A549 (cell line): Measurements from ENCODE around the gene GRHL1. TPM values are rescaled to one million over a fixed set of nuclear protein-coding genes. Genes with fewer than 3 reads are reported as not detected.
A peak's percentile ranks its signal among the peaks of the same experiment; 100 is the strongest.

Experiments
- ATAC-seq, 2 experiments: fragments of 200-7000 bp in 1 of 2; fragments of >200 bp in 1 of 2; cut with Nextera tagmentation in 1 of 2; cut with Tn5 transposase in 1 of 2; 3 replicates each; pipeline versions ENCODE4 v1.8.0 to v1.9.1; 2018 to 2020; ENCODE audit warnings: mild to moderate bottlenecking in 1 of 2, moderate library complexity in 1 of 2
- CTCF ChIA-PET: fragments of 300-600 bp; sonication (Branson Sonifier 250); formaldehyde crosslinking; extraction: SDS; loops from one replicate; lab custom pipeline; 2021; ENCODE audit warnings: antibody characterized with exemption, inconsistent platforms; lab: Yijun Ruan, JAX
- POLR2A ChIA-PET: fragments of 350-600 bp; formaldehyde crosslinking; extraction: SDS; loops from one replicate; lab custom pipeline; 2021; ENCODE audit warnings: antibody characterized with exemption, inconsistent platforms; lab: Yijun Ruan, JAX
- DNase-seq, 2 experiments: peaks; one replicate each; pipeline versions ENCODE4 v3.0.0 to v3.0.0-alpha.2; 2011 to 2016; ENCODE audit warnings: low read depth in 1 of 2, low spot score in 1 of 2
- FAIRE-seq: peaks from 2 replicates; lab custom pipeline; 2011; peaks lifted over from hg19 to GRCh38; lab: Jason Lieb, UNC
- H3K27ac ChIP-seq, 2 experiments: fragments of >200 bp; sonication (Bioruptor Twin); formaldehyde crosslinking; 3 replicates each; pipeline ENCODE4 v1.5.1; 2016 to 2017
- H3K4me1 ChIP-seq: fragments of >200 bp; sonication (Bioruptor Twin); formaldehyde crosslinking; 3 replicates; pipeline ENCODE4 v1.6.1; 2016
- H3K4me2 ChIP-seq: fragments of >200 bp; sonication (Bioruptor Twin); formaldehyde crosslinking; 3 replicates; pipeline ENCODE4 v1.6.1; 2016
- H3K4me3 ChIP-seq: fragments of >200 bp; sonication (Bioruptor Twin); formaldehyde crosslinking; 3 replicates; pipeline ENCODE4 v1.5.1; 2016
- H3K9me3 ChIP-seq: fragments of >200 bp; sonication (Bioruptor Twin); formaldehyde crosslinking; 3 replicates; pipeline ENCODE4 v1.6.1; 2016
- CBX2 ChIP-seq: fragments of 200-600 bp; sonication (generic); IDR thresholded peaks from 2 replicates; pipeline ENCODE4 v1.6.1; 2016; ENCODE audit warnings: low read depth, mild to moderate bottlenecking, borderline replicate concordance
- CEBPB ChIP-seq, 2 experiments: fragments of >200 bp in 1 of 2; sonication (Bioruptor Twin) in 1 of 2; formaldehyde crosslinking in 1 of 2; IDR thresholded peaks; 2 replicates each; pipeline ENCODE4 v1.6.1; 2012 to 2016
- CHD4 ChIP-seq: fragments of 200-600 bp; sonication (generic); IDR thresholded peaks from 2 replicates; pipeline ENCODE4 v1.6.1; 2016; ENCODE audit warnings: antibody characterized with exemption, mild to moderate bottlenecking, borderline replicate concordance
- CTCF ChIP-seq: fragments of >200 bp; sonication (Bioruptor Twin); formaldehyde crosslinking; IDR thresholded peaks from 3 replicates; pipeline ENCODE4 v1.5.1; 2016
- EHF ChIP-seq: fragments of 250-450 bp; sonication (Bioruptor Pico); IDR thresholded peaks from 2 replicates; pipeline ENCODE4 v1.5.0; 2020; ENCODE audit warnings: mild to moderate bottlenecking
- ESRRA ChIP-seq: fragments of 150-350 bp; IDR thresholded peaks from 2 replicates; pipeline ENCODE4 v1.6.1; 2014; ENCODE audit warnings: mild to moderate bottlenecking, low read length, borderline replicate concordance
- FOSB ChIP-seq: fragments of 250-450 bp; sonication (Bioruptor Pico); IDR thresholded peaks from 2 replicates; pipeline ENCODE4 v1.5.0; 2020; ENCODE audit warnings: mild to moderate bottlenecking, moderate library complexity
- GATA3 ChIP-seq: IDR thresholded peaks from 2 replicates; pipeline ENCODE4 v1.6.1; 2012; ENCODE audit warnings: borderline replicate concordance
- HOXB5 ChIP-seq: fragments of 250-450 bp; sonication (Bioruptor Pico); IDR thresholded peaks from 2 replicates; pipeline ENCODE4 v1.5.0; 2020; ENCODE audit warnings: mild to moderate bottlenecking, moderate library complexity
- KDM1A ChIP-seq: fragments of 200-600 bp; sonication (generic); IDR thresholded peaks from 2 replicates; pipeline ENCODE4 v1.6.1; 2016; ENCODE audit warnings: low read depth, mild to moderate bottlenecking
- MAZ ChIP-seq: fragments of 150-350 bp; IDR thresholded peaks from 2 replicates; pipeline ENCODE4 v1.6.1; 2014; ENCODE audit warnings: antibody characterized with exemption, low read depth, low read length, borderline replicate concordance
- MYC ChIP-seq: IDR thresholded peaks from 2 replicates; pipeline ENCODE4 v1.6.1; 2012; ENCODE audit warnings: mild to moderate bottlenecking, inconsistent platforms, low read length, improper control_type of control experiment, borderline replicate concordance
- NFE2L2 ChIP-seq: fragments of 150-350 bp; conservative IDR thresholded peaks from 2 replicates; pipeline ENCODE4 v1.6.1; 2014; ENCODE audit warnings: low read length
- NPAS2 ChIP-seq: fragments of 250-450 bp; sonication (Bioruptor Pico); IDR thresholded peaks from 2 replicates; pipeline ENCODE4 v1.8.0; 2022; ENCODE audit warnings: mild to moderate bottlenecking, moderate library complexity, borderline replicate concordance
- PBX3 ChIP-seq: IDR thresholded peaks from 2 replicates; pipeline ENCODE4 v1.6.1; 2012
- POLR2A ChIP-seq: IDR thresholded peaks from 2 replicates; pipeline ENCODE4 v1.6.1; 2012; ENCODE audit warnings: mild to moderate bottlenecking, low read length
- POLR2AphosphoS2 ChIP-seq: conservative IDR thresholded peaks from 2 replicates; pipeline ENCODE4 v1.6.1; 2012; ENCODE audit warnings: low read length, improper control_type of control experiment, inconsistent platforms
- RARB ChIP-seq: fragments of 250-450 bp; sonication (Bioruptor Pico); IDR thresholded peaks from 2 replicates; pipeline ENCODE4 v1.8.0; 2021; ENCODE audit warnings: mild to moderate bottlenecking, moderate library complexity
- REST ChIP-seq: fragments of 200-600 bp; sonication (generic); IDR thresholded peaks from 2 replicates; pipeline ENCODE4 v1.6.1; 2016; ENCODE audit warnings: antibody characterized with exemption, mild to moderate bottlenecking, moderate library complexity
- SMC3 ChIP-seq: fragments of >200 bp; sonication (Bioruptor Twin); formaldehyde crosslinking; IDR thresholded peaks from 3 replicates; pipeline ENCODE4 v1.6.1; 2018; ENCODE audit warnings: inconsistent platforms
- TP53 ChIP-seq: fragments of 250-450 bp; sonication (Bioruptor Pico); IDR thresholded peaks from 2 replicates; pipeline ENCODE4 v1.5.0; 2021; ENCODE audit warnings: mild to moderate bottlenecking, moderate library complexity
- WGBS: methylation state at CpG from one replicate; pipeline ENCODE4 v1.1.6; 2017; ENCODE audit errors: missing lambda C conversion rate; 5-methylcytosine and 5-hydroxymethylcytosine counted together
- polyA plus RNA-seq, 4 experiments: library from polyadenylated mRNA; depleted of rRNA in 3 of 4; stranded (reverse); fragments of >200 nt; fragmentation: RNase III in 1 of 4; extraction: RNeasy Plus Mini Kit Qiagen cat#74134 plus additional on column Dnase treatment in 1 of 4; gene quantifications; 2 replicates in 3 of 4; 3 replicates in 1 of 4; pipeline ENCODE4 v1.2.3, GENCODE V29; 2011 to 2017

GRHL1 gene
- polyA plus RNA-seq, 2 of the 4 experiments (the other 2 are of a cell fraction): 0.68 to 1.2 TPM

GRCh38 chr2:10019174-10019573 is 67.7 kb downstream of the GRHL1 start (continued):
- TF ChIP-seq REST: no peak

GRCh38 chr2:10019602-10020400 is 68.3 kb downstream of the GRHL1 start:
- no peak overlapping the region for H3K4me3 ChIP-seq
- H3K27ac ChIP-seq: no peak overlapping the region
- no peak overlapping the region for H3K4me2 ChIP-seq
- no peak for DNase-seq
- ATAC-seq: no peak
- no peak for FAIRE-seq
- TF ChIP-seq FOSB (CRISPR knock-in tag) (no peak), ESRRA (no peak), POLR2AphosphoS2 (no peak)
- TF ChIP-seq, all 56 proteins: peak for 0
- H3K9me3 ChIP-seq: 0 out of 3 replicates have a peak, but pooled peaks cover 4% of the 10 kb centered on the region
- POLR2A ChIA-PET: no interaction called here
- CTCF ChIA-PET: interaction anchor here (1.1 to 4.0 kb wide), 7 partner anchors 9 to 205 kb away, joined by 3 to 19 read pairs (median 8); no protein-coding TSS in a partner anchor
- 79% methylated on average over 18 of the region's 27 CpGs for WGBS
- no peaks in the 10 kb centered on the region for H3K4me1 ChIP-seq

GRCh38 chr2:10022041-10022421 is 70.5 kb downstream of the GRHL1 start:
- H3K9me3 ChIP-seq: 0 out of 3 replicates have a peak, but pooled peaks cover 4% of the 10 kb centered on the region
- ChIA-PET POLR2A (no interaction called here), CTCF (interaction anchor here (1.1 to 9.0 kb wide), 7 partner anchors 15 to 208 kb away, joined by 3 to 53 read pairs (median 4); no protein-coding TSS in a partner anchor)
- FAIRE-seq (no peak), DNase-seq (no peak), ATAC-seq (peak in 1 of 2 experiments; percentile 30; a peak in 3 of 6 replicates)
- H3K4me2 ChIP-seq: no peak overlapping the region
- no peak overlapping the region for H3K27ac ChIP-seq
- 62% methylated on average over 10 of the region's 16 CpGs for WGBS
- H3K4me3 ChIP-seq: no peak overlapping the region
- TF ChIP-seq RARB (CRISPR knock-in tag): no peak
- no peak for TF ChIP-seq PBX3
- no peak for TF ChIP-seq CBX2
- no peak for TF ChIP-seq SMC3
- TF ChIP-seq KDM1A: no peak
- TF ChIP-seq GATA3: no peak
- TF ChIP-seq NPAS2 (CRISPR knock-in tag): no peak
- no peak for TF ChIP-seq CTCF
- TF ChIP-seq POLR2A: no peak
- no peak for TF ChIP-seq EHF (CRISPR knock-in tag)
- no peak for TF ChIP-seq MYC
- no peak for TF ChIP-seq HOXB5 (CRISPR knock-in tag)
- TF ChIP-seq MAZ: no peak
- no peak for TF ChIP-seq CEBPB (IDR thresholded peaks at IDR 0.05)
- no peak for TF ChIP-seq TP53 (CRISPR knock-in tag)
- TF ChIP-seq CHD4: no peak
- no peak for TF ChIP-seq REST
- no peak for TF ChIP-seq NFE2L2
- TF ChIP-seq, all 56 proteins: peak for 0
- no peaks in the 10 kb centered on the region for H3K4me1 ChIP-seq
